NOMO-1 (cell line): ENCODE results near the gene TTLL10.

Experiments used
- DNase-seq, 2 experiments: peaks; one replicate each; lab custom pipeline; 2025; ENCODE audit not compliant: unreplicated experiment in 2 of 2; lab: John Stamatoyannopoulos, UW

TTLL10 gene

GRCh38 chr1:1244192-1244811 lies 70.6 kb downstream of the TTLL10 start:
- no peak for DNase-seq

GRCh38 chr1:1245178-1245816 lies 71.6 kb downstream of the TTLL10 start:
- DNase-seq, result no peak

GRCh38 chr1:1245817-1246576 lies 72.3 kb downstream of the TTLL10 start:
- no peak for DNase-seq

- no peak for DNase-seq
Observed at GRCh38 chr1:1246577-1247340, 73.1 kb downstream of the TTLL10 start, which contains the start of gene C1QTNF12. TSS of gene C1QTNF12 (minus strand) at chr1:1246722. CDS start at chr1:1246690, 32 bp downstream.

- no peak for DNase-seq
Observed at GRCh38 chr1:1247341-1247913, 73.7 kb downstream of the TTLL10 start.
